Measurements from ENCODE around the gene GIPR.

DNA sequence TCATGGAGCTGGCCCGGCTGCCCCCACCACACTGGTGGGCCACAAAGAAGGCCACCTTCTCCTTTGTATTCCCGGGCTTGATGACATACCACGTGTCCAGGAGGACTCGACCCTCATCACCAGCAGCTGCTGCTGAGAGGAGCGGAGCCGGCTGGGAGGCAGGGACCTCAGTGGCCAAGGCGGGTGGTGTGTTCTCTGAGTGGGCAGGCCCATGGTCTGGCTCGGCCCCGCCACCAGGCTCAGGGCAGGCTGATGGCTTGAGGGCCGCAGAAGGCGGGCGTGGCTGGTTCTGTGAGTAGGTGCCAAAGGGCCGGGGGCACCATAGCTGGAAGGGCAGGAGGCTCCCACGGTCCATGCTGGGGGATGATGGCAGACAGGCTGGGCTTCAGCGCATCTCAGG lies 45.1 kb downstream of the GIPR start:
- TF ChIP-seq, protein P1, sequence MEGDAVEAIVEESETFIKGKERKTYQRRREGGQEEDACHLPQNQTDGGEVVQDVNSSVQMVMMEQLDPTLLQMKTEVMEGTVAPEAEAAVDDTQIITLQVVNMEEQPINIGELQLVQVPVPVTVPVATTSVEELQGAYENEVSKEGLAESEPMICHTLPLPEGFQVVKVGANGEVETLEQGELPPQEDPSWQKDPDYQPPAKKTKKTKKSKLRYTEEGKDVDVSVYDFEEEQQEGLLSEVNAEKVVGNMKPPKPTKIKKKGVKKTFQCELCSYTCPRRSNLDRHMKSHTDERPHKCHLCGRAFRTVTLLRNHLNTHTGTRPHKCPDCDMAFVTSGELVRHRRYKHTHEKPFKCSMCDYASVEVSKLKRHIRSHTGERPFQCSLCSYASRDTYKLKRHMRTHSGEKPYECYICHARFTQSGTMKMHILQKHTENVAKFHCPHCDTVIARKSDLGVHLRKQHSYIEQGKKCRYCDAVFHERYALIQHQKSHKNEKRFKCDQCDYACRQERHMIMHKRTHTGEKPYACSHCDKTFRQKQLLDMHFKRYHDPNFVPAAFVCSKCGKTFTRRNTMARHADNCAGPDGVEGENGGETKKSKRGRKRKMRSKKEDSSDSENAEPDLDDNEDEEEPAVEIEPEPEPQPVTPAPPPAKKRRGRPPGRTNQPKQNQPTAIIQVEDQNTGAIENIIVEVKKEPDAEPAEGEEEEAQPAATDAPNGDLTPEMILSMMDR (IDR thresholded peaks at IDR 0.05): no peak
- TF ChIP-seq POLR2A (IDR thresholded peaks at IDR 0.05): no peak

Data from heart left ventricle (tissue), 13 donors.